WI38 (cell line): ENCODE results near the gene HPSE2.

ENCODE experiments used
- H3K4me3 ChIP-seq: 2 replicates; pipeline ENCODE4 v1.5.1; 2011; ENCODE audit warnings: low read depth, mild to moderate bottlenecking, control low read depth, low read length
- CTCF ChIP-seq: IDR thresholded peaks from 2 replicates; pipeline ENCODE4 v1.5.1; 2012; ENCODE audit warnings: low read depth, mild to moderate bottlenecking, control low read depth, low read length

HPSE2 gene

GRCh38 chr10:98582363-98582762, 653.3 kb downstream of the HPSE2 start:
- TF ChIP-seq CTCF = no peak

GRCh38 chr10:98577578-98577977, 658.1 kb downstream of the HPSE2 start:
- H3K4me3 ChIP-seq = no peak overlapping the region
- TF ChIP-seq CTCF = no peak

More at GRCh38 chr10:98582363-98582762, 653.3 kb downstream of the HPSE2 start:
- no peak overlapping the region for H3K4me3 ChIP-seq

- TF ChIP-seq CTCF = no peak
- H3K4me3 ChIP-seq = no peak overlapping the region
Measured at GRCh38 chr10:98577168-98577567, 658.5 kb downstream of the HPSE2 start.

- H3K4me3 ChIP-seq = no peak overlapping the region
Measured at GRCh38 chr10:98576096-98576495, 659.6 kb downstream of the HPSE2 start.

GRCh38 chr10:98572594-98572993, 663.1 kb downstream of the HPSE2 start:
- no peak overlapping the region for H3K4me3 ChIP-seq
- no peak for TF ChIP-seq CTCF

More at GRCh38 chr10:98576096-98576495, 659.6 kb downstream of the HPSE2 start:
- no peak for TF ChIP-seq CTCF

- no peak for TF ChIP-seq CTCF
- H3K4me3 ChIP-seq = no peak overlapping the region
Measured at GRCh38 chr10:98570834-98571233, 664.8 kb downstream of the HPSE2 start.

GRCh38 chr10:98569853-98570252, 665.8 kb downstream of the HPSE2 start:
- TF ChIP-seq CTCF = no peak
- H3K4me3 ChIP-seq = no peak overlapping the region
